22Rv1 (cell line): Measurements from ENCODE around the gene INSL3.

Experiments used
- ZFX ChIP-seq: fragments of 450-650 bp; IDR thresholded peaks from 2 replicates; pipeline ENCODE4 v1.6.1; 2017; ENCODE audit warnings: antibody characterized with exemption, borderline replicate concordance
- TF ChIP-seq, protein P1 (sequence below): fragments of 450-650 bp; IDR thresholded peaks from 2 replicates; pipeline ENCODE4 v1.5.1; 2017; ENCODE audit warnings: mild to moderate bottlenecking

DNA sequence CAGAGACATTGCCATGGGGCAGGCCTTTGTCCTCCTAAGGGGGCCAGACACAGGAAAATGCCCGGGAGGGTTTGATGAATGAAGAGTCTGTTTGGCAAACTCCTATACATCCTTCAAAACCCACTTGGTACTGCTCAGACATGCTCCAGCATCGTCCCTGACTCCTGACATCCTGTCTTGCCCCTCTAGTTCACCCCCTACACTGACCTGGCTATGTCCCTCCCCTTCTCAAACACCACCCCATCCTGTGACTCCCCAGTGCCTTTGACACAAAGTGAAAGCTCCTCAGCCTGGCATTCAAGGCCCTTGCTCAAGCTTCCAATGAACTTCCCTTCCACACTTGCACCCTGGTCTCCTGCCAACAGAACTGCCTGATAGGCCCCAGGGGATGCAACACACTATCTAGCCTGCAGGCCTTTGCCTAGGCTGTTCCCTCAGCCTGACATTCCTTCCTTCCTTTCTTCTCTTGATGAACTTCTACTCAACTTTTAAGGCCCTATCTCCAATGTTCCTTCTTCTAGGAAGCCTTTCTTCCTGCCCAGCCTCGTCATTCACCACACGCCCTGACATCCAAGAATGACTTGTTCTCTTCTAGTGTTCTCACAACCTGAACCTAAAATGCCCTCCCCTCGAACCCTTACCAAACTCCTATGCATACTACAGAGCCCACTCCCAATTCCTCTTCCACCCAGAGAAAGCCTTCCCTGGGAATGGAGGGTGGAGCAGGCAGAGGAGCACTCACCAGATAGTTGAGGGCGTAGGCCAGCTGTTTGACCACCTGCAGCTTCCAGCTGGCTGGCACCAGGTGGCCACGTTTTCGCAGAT is 14.1 kb upstream of the INSL3 start:
- TF ChIP-seq, protein P1, sequence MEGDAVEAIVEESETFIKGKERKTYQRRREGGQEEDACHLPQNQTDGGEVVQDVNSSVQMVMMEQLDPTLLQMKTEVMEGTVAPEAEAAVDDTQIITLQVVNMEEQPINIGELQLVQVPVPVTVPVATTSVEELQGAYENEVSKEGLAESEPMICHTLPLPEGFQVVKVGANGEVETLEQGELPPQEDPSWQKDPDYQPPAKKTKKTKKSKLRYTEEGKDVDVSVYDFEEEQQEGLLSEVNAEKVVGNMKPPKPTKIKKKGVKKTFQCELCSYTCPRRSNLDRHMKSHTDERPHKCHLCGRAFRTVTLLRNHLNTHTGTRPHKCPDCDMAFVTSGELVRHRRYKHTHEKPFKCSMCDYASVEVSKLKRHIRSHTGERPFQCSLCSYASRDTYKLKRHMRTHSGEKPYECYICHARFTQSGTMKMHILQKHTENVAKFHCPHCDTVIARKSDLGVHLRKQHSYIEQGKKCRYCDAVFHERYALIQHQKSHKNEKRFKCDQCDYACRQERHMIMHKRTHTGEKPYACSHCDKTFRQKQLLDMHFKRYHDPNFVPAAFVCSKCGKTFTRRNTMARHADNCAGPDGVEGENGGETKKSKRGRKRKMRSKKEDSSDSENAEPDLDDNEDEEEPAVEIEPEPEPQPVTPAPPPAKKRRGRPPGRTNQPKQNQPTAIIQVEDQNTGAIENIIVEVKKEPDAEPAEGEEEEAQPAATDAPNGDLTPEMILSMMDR = no peak
- TF ChIP-seq ZFX = no peak
